ENCODE results near the gene LPIN1. TPM values are rescaled to one million over a fixed set of nuclear protein-coding genes. Genes with fewer than 3 reads are reported as not detected.

Gene LPIN1
- total RNA-seq, 2 donors from 2014 or later: 15.0 to 47.5 TPM

DNA sequence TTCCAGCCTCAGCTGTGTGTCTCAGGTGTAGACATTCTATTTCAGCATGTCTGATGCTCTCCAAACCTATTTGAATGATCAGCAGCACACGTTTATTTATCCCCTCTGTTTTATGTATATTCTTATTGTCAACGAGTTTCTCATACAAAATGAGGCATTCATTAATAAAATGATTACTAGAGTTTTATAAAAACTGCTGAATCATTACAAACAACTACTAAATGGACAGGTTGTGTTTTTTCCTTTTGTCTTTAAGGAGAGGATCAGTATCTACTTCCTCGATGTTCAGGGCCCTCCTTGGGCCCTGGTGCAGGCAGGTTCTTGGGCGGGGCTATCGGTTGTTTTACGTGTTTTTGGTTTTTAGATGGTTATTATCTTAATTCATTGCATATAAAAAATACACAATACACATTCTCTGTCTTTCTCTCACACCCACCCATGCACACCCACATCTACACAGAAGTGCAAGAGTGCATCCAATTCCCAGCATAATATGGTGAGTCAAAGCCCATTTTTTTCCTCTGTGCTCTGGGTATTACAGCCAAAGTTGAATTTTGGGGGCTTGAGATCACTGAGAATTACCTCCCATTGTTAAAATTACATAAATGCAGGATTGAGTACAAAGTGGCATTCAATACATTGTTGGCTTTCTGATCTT is 24.2 kb downstream of the LPIN1 start:
- ATAC-seq (no peak), DNase-seq (no peak)
- Histone ChIP-seq H3K27me3 (no peaks in the 10 kb centered on the region), H3K9me3 (no peaks in the 10 kb centered on the region), H3K4me3 (no peak overlapping the region), H3K36me3 (replicated peaks in 1 of 2; ENCODE audit: insufficient read depth in 1 of 2, low read depth in 2 of 2) (peaks cover 0 to 10% of the 10 kb centered on the region in 2 donors), H3K4me1 (no peaks in the 10 kb centered on the region), H3K27ac (no peak overlapping the region)
- TF ChIP-seq POLR2A (IDR thresholded peaks at IDR 0.05) (no peak), CTCF (IDR thresholded peaks at IDR 0.05) (no peak)
- intact Hi-C loops (cut with DNase I): no loop called here
- 67% methylated on average over 6 of the region's 6 CpGs for WGBS, 2 donors

GRCh38 chr2:11771971-11772615 is 25.7 kb downstream of the LPIN1 start:
- WGBS, 2 donors: 86 to 90% methylated on average over 8 of the region's 8 CpGs
- peaks cover 0 to 5% of the 10 kb centered on the region in 2 donors for H3K36me3 ChIP-seq (replicated peaks in 1 of 2; ENCODE audit: insufficient read depth in 1 of 2, low read depth in 2 of 2)
- intact Hi-C loops (cut with DNase I): no loop called here

GRCh38 chr2:11773111-11773510 is 26.7 kb downstream of the LPIN1 start:
- no peak for TF ChIP-seq POLR2A (IDR thresholded peaks at IDR 0.05)
- no peak for TF ChIP-seq CTCF (IDR thresholded peaks at IDR 0.05)
- Histone ChIP-seq H3K4me1 (no peaks in the 10 kb centered on the region), H3K36me3 (replicated peaks in 1 of 2; ENCODE audit: insufficient read depth in 1 of 2, low read depth in 2 of 2) (peaks cover 0 to 3% of the 10 kb centered on the region in 2 donors), H3K27ac (no peak overlapping the region), H3K27me3 (no peaks in the 10 kb centered on the region), H3K9me3 (no peaks in the 10 kb centered on the region), H3K4me3 (no peak overlapping the region)
- ATAC-seq (no peak), DNase-seq (no peak)
- 86 to 88% methylated on average over 10 of the region's 10 CpGs for WGBS, 2 donors
- intact Hi-C loops (cut with DNase I): no loop called here

More at GRCh38 chr2:11771971-11772615, 25.7 kb downstream of the LPIN1 start:
- TF ChIP-seq POLR2A (IDR thresholded peaks at IDR 0.05): no peak
- no peak for TF ChIP-seq CTCF (IDR thresholded peaks at IDR 0.05)
- H3K9me3 ChIP-seq: no peaks in the 10 kb centered on the region
- no peaks in the 10 kb centered on the region for H3K27me3 ChIP-seq
- DNase-seq: no peak
- no peak overlapping the region for H3K4me3 ChIP-seq
- ATAC-seq: no peak
- no peak overlapping the region for H3K27ac ChIP-seq
- no peaks in the 10 kb centered on the region for H3K4me1 ChIP-seq

GRCh38 chr2:11773747-11774525 is 27.5 kb downstream of the LPIN1 start:
- no peaks in the 10 kb centered on the region for H3K9me3 ChIP-seq
- 80 to 82% methylated on average over 7 of the region's 7 CpGs for WGBS, 2 donors
- H3K4me3 ChIP-seq: no peak overlapping the region
- H3K27ac ChIP-seq: no peak overlapping the region
- DNase-seq (no peak), ATAC-seq (no peak)
- H3K27me3 ChIP-seq: no peaks in the 10 kb centered on the region
- H3K36me3 ChIP-seq (replicated peaks in 1 of 2; ENCODE audit: insufficient read depth in 1 of 2, low read depth in 2 of 2): peaks cover 0 to 3% of the 10 kb centered on the region in 2 donors
- TF ChIP-seq POLR2A (IDR thresholded peaks at IDR 0.05): no peak
- TF ChIP-seq CTCF (IDR thresholded peaks at IDR 0.05): no peak
- intact Hi-C loops (cut with DNase I): no loop called here
- H3K4me1 ChIP-seq: peaks cover 5% of the 10 kb centered on the region
